ENCODE measurements around the gene PGM1. TPM values are rescaled to one million over a fixed set of nuclear protein-coding genes. Genes with fewer than 3 reads are reported as not detected.
A peak's percentile ranks its signal among the peaks of the same experiment; 100 is the strongest.

The PGM1 gene
- total RNA-seq, 1 experiment from 2014 or later = 111 TPM

- TF ChIP-seq ATF6 (CRISPR knock-in tag; IDR thresholded peaks at IDR 0.05) (no peak), NFYB (CRISPR knock-in tag; conservative IDR thresholded peaks at IDR 0.05; ENCODE audit: low read depth) (no peak)
Measured at GRCh38 chr1:63607322-63607721, 14.1 kb downstream of the PGM1 start (continued).

- no peak overlapping the region for H3K4me3 Mint-ChIP-seq
- H3K27me3 Mint-ChIP-seq (ENCODE audit: low read depth) = no peaks in the 10 kb centered on the region
- peak overlapping the region; percentile 20; the same call in 1 of the 2 replicates for H3K27ac Mint-ChIP-seq
- H3K4me1 Mint-ChIP-seq = peaks cover 30% of the 10 kb centered on the region
- ChIA-PET POLR2A (no interaction called here), CTCF (interaction anchor here (1.2 kb wide), 1 partner anchor 63 kb away, joined by 3 read pairs; no protein-coding TSS in a partner anchor)
- no peak for TF ChIP-seq ZSCAN18 (CRISPR knock-in tag; IDR thresholded peaks at IDR 0.05)
- no peak for TF ChIP-seq ZMAT4 (CRISPR knock-in tag; IDR thresholded peaks at IDR 0.05)
- no peak for TF ChIP-seq ZBTB43 (CRISPR knock-in tag; IDR thresholded peaks at IDR 0.05)
- no peak for TF ChIP-seq FOXP4 (CRISPR knock-in tag; IDR thresholded peaks at IDR 0.05)
- no peak for TF ChIP-seq SMAD4 (CRISPR knock-in tag; IDR thresholded peaks at IDR 0.05)
- TF ChIP-seq ZBTB21 (CRISPR knock-in tag; IDR thresholded peaks at IDR 0.05; ENCODE audit: borderline replicate concordance) = no peak
- no peak for TF ChIP-seq IRF2 (CRISPR knock-in tag; IDR thresholded peaks at IDR 0.05; ENCODE audit: borderline replicate concordance, low read depth)
- no peak for TF ChIP-seq JAZF1 (CRISPR knock-in tag; IDR thresholded peaks at IDR 0.05)
- no peak for TF ChIP-seq ATF3 (CRISPR knock-in tag; conservative IDR thresholded peaks at IDR 0.05)
- ATAC-seq (no peak; the same call in 1 of the 2 replicates), DNase-seq (ENCODE audit: low spot score) (no peak)
- no peaks in the 10 kb centered on the region for H3K9me3 Mint-ChIP-seq
- no peaks in the 10 kb centered on the region for H3K36me3 Mint-ChIP-seq
Measured at GRCh38 chr1:63611231-63611630, 18.0 kb downstream of the PGM1 start.

GRCh38 chr1:63612564-63612963 is 19.4 kb downstream of the PGM1 start:
- ChIA-PET POLR2A (no interaction called here), CTCF (interaction anchor here (0.6 to 1.3 kb wide), 3 partner anchors 10 to 62 kb away, joined by 3 to 6 read pairs (median 3); no protein-coding TSS in a partner anchor)
- no peaks in the 10 kb centered on the region for H3K9me3 Mint-ChIP-seq
- no peaks in the 10 kb centered on the region for H3K36me3 Mint-ChIP-seq
- no peak for DNase-seq (ENCODE audit: low spot score)
- H3K27me3 Mint-ChIP-seq (ENCODE audit: low read depth) = no peaks in the 10 kb centered on the region
- no peak for TF ChIP-seq ESRRA (CRISPR knock-in tag; IDR thresholded peaks at IDR 0.05; ENCODE audit: borderline replicate concordance)
- no peak for TF ChIP-seq SP1 (CRISPR knock-in tag; conservative IDR thresholded peaks at IDR 0.05)
- no peak for TF ChIP-seq IRF1 (CRISPR knock-in tag; IDR thresholded peaks at IDR 0.05)
- no peak for TF ChIP-seq ZNF281 (CRISPR knock-in tag; IDR thresholded peaks at IDR 0.05)
- TF ChIP-seq ATF6 (CRISPR knock-in tag; IDR thresholded peaks at IDR 0.05) = no peak
- peak overlapping the region; percentile 32; the same call in 1 of the 2 replicates for H3K27ac Mint-ChIP-seq
- H3K4me3 Mint-ChIP-seq = no peak overlapping the region
- ATAC-seq = no peak
- peaks cover 40% of the 10 kb centered on the region for H3K4me1 Mint-ChIP-seq

All from WTC11 (cell line).